ENCODE results near the gene KRT81.

DNA sequence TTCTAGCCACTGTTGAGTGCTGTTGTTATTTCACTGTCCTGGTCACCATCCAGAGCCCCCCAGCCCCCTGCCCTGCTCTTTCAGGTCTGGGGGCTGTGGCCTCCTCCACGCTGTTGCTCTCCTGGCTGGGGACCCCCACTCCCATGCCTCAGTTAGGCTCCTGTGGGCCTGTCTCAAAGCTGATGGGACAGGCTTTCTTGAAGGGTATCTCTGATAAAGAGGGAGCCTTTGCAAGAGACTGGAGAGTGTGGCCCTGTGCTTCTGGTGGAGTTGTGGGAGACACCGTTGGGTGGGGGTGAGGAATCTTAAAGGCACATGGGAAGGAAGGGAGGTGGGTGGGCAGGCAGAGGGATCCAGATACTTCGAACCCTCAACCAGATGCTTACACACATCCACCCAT lies 29.0 kb downstream of the KRT81 start:
- TF ChIP-seq, protein P1, sequence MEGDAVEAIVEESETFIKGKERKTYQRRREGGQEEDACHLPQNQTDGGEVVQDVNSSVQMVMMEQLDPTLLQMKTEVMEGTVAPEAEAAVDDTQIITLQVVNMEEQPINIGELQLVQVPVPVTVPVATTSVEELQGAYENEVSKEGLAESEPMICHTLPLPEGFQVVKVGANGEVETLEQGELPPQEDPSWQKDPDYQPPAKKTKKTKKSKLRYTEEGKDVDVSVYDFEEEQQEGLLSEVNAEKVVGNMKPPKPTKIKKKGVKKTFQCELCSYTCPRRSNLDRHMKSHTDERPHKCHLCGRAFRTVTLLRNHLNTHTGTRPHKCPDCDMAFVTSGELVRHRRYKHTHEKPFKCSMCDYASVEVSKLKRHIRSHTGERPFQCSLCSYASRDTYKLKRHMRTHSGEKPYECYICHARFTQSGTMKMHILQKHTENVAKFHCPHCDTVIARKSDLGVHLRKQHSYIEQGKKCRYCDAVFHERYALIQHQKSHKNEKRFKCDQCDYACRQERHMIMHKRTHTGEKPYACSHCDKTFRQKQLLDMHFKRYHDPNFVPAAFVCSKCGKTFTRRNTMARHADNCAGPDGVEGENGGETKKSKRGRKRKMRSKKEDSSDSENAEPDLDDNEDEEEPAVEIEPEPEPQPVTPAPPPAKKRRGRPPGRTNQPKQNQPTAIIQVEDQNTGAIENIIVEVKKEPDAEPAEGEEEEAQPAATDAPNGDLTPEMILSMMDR (IDR thresholded peaks at IDR 0.05 in 8 of 11, conservative IDR thresholded peaks at IDR 0.05 in 3 of 11): no peak
- no peak for TF ChIP-seq POLR2A (IDR thresholded peaks at IDR 0.05)
- TF ChIP-seq POLR2AphosphoS5 (IDR thresholded peaks at IDR 0.05): no peak

Measured in spleen (tissue), 7 donors.